ENCODE data around the gene CREB5.

DNA sequence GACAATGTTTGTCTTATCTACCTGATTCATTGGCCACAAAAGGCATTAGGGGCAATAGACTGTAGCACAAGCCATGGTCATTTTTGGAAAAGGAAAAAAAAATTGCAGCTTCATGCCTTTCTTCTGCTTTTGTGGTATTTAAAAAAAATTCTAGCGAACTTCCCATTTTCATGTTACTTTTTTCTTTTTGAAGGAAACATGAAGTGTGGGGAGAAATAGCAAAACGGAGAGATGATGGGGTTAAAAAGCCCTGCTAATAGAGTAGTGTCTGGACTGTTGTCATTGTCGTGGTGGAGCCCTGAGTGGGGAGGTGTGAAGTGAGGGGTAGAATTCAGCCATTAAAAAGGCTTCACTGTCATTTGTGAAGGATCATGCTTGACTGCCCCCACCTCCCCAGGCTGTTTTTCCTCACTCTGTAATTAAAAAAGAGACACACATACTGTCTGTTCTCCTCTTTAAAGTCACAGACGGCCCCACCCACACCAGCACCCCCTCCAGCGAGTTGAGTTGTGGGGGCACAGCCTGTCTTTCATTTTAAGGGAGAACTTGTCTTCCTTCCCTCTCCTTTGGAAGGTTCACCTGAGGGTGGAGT, 272.4 kb downstream of the CREB5 start:
- TF ChIP-seq POLR2AphosphoS5 (IDR thresholded peaks at IDR 0.05) (no peak), POLR2A (IDR thresholded peaks at IDR 0.05) (no peak)
- TF ChIP-seq, protein P1, sequence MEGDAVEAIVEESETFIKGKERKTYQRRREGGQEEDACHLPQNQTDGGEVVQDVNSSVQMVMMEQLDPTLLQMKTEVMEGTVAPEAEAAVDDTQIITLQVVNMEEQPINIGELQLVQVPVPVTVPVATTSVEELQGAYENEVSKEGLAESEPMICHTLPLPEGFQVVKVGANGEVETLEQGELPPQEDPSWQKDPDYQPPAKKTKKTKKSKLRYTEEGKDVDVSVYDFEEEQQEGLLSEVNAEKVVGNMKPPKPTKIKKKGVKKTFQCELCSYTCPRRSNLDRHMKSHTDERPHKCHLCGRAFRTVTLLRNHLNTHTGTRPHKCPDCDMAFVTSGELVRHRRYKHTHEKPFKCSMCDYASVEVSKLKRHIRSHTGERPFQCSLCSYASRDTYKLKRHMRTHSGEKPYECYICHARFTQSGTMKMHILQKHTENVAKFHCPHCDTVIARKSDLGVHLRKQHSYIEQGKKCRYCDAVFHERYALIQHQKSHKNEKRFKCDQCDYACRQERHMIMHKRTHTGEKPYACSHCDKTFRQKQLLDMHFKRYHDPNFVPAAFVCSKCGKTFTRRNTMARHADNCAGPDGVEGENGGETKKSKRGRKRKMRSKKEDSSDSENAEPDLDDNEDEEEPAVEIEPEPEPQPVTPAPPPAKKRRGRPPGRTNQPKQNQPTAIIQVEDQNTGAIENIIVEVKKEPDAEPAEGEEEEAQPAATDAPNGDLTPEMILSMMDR (IDR thresholded peaks at IDR 0.05) = no peak
